Neutrophil (primary cell): ENCODE measurements around the gene CPLX4.
"Not testable (repeated sequence)": the region's sequence is repeated elsewhere in the genome, so short reads cannot be mapped to it uniquely, and the experiment has no call there.

ENCODE experiments used
- H3K27ac ChIP-seq: fragments of 200-600 bp; sonication (generic); 2 replicates; pipeline ENCODE4 v1.5.1; 2016; ENCODE audit warnings: mild to moderate bottlenecking, moderate library complexity
- H3K27me3 ChIP-seq: fragments of 200-600 bp; sonication (generic); 2 replicates; pipeline ENCODE4 v1.6.0; 2016; ENCODE audit warnings: mild to moderate bottlenecking
- H3K36me3 ChIP-seq: fragments of 200-600 bp; sonication (generic); 2 replicates; pipeline ENCODE4 v1.5.1; 2017
- H3K4me1 ChIP-seq, 2 experiments: fragments of 200-600 bp in 1 of 2; sonication (generic) in 1 of 2; 1 replicate in 1 of 2; 2 replicates in 1 of 2; pipeline versions ENCODE4 v1.5.1 to v1.6.1; 2013 to 2016; ENCODE audit warnings: low read depth in 1 of 2, low read length in 1 of 2, mild to moderate bottlenecking in 1 of 2, moderate library complexity in 1 of 2; ENCODE audit not compliant: control insufficient read depth in 1 of 2, insufficient read depth in 1 of 2
- H3K4me3 ChIP-seq, 2 experiments: fragments of 200-600 bp in 1 of 2; sonication (generic) in 1 of 2; 1 replicate in 1 of 2; 2 replicates in 1 of 2; pipeline ENCODE4 v1.5.1; 2013 to 2016; ENCODE audit warnings: low read depth in 1 of 2, low read length in 1 of 2, mild to moderate bottlenecking in 1 of 2, moderate library complexity in 1 of 2
- H3K9me3 ChIP-seq: fragments of 200-600 bp; sonication (generic); 2 replicates; pipeline ENCODE4 v1.5.1; 2016
- TF ChIP-seq, protein P1 (sequence below): fragments of 200-600 bp; sonication (generic); IDR thresholded peaks from 2 replicates; pipeline ENCODE4 v1.5.1; 2016; ENCODE audit warnings: antibody characterized with exemption

The CPLX4 gene

DNA sequence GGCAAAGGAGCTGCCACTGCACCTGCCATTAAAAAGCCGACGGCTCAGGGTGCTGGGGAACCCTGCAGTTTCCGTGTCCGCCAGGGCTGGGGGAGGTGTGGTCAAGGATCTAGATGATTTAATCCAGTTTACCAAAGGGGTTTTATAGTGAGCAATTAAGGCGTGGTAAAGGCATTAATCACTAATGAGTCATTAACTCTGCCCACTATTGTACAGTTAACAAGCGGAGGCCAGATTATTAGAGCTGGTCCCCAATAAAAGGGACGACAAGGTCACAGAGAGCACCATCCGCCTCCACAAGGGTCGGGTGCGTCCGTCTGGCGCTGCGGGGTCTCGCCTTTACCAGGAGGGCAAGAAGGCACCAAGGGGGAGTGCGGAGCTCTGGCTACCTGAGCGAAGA is 54.8 kb downstream of the CPLX4 start:
- peaks cover 64% of the 10 kb centered on the region for H3K27me3 ChIP-seq
- H3K9me3 ChIP-seq, result no peaks in the 10 kb centered on the region
- H3K4me1 ChIP-seq, result no peaks in the 10 kb centered on the region
- H3K36me3 ChIP-seq, result no peaks in the 10 kb centered on the region
- TF ChIP-seq, protein P1, sequence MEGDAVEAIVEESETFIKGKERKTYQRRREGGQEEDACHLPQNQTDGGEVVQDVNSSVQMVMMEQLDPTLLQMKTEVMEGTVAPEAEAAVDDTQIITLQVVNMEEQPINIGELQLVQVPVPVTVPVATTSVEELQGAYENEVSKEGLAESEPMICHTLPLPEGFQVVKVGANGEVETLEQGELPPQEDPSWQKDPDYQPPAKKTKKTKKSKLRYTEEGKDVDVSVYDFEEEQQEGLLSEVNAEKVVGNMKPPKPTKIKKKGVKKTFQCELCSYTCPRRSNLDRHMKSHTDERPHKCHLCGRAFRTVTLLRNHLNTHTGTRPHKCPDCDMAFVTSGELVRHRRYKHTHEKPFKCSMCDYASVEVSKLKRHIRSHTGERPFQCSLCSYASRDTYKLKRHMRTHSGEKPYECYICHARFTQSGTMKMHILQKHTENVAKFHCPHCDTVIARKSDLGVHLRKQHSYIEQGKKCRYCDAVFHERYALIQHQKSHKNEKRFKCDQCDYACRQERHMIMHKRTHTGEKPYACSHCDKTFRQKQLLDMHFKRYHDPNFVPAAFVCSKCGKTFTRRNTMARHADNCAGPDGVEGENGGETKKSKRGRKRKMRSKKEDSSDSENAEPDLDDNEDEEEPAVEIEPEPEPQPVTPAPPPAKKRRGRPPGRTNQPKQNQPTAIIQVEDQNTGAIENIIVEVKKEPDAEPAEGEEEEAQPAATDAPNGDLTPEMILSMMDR, result no peak
- H3K27ac ChIP-seq, result no peak overlapping the region
- no peak overlapping the region for H3K4me3 ChIP-seq

DNA sequence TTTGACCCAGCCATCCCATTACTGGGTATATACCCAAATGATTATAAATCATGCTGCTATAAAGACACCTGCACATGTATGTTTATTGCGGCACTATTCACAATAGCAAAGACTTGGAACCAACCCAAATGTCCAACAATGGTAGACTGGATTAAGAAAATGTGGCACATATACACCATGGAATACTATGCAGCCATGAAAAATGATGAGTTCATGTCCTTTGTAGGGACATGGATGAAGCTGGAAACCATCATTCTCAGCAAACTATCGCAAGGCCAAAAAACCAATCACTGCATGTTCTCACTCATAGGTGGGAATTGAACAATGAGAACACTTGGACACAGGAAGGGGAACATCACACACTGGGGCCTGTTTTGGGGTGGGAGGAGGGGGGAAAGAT is 56.2 kb downstream of the CPLX4 start:
- H3K36me3 ChIP-seq, H3K4me3 ChIP-seq, H3K9me3 ChIP-seq, H3K27ac ChIP-seq, H3K4me1 ChIP-seq: not testable (repeated sequence)
- peaks cover 49% of the 10 kb centered on the region for H3K27me3 ChIP-seq

DNA sequence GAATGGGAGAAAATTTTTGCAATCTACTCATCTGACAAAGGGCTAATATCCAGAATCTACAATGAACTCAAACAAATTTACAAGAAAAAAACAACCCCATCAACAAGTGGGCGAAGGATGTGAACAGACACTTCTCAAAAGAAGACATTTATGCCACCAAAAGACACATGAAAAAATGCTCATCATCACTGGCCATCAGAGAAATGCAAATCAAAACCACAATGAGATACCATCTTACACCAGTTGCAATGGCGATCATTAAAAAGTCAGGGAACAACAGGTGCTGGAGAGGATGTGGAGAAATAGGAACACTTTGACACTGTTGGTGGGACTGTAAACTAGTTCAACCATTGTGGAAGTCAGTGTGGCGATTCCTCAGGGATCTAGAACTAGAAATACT is 56.6 kb downstream of the CPLX4 start:
- H3K4me1 ChIP-seq, H3K36me3 ChIP-seq, H3K9me3 ChIP-seq, H3K4me3 ChIP-seq, H3K27ac ChIP-seq: not testable (repeated sequence)
- peaks cover 45% of the 10 kb centered on the region for H3K27me3 ChIP-seq

DNA sequence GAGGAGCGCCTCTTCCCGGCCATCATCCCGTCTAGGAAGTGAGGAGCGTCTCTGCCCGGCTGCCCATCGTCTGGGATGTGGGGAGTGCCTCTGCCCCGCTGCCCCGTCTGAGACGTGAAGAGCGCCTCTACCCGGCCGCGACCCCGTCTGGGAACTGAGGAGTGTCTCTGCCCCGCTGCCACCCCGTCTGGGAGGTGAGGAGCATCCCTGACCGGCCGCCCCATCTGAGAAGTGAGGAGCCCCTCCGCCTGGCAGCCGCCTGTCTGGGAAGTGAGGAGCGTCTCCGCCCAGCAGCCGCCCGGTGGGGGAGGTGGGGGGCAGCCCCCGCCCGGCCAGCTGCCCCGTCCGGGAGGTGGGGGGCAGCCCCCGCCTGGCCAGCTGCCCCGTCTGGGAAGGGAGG is 63.0 kb downstream of the CPLX4 start:
- not testable (repeated sequence) for H3K4me3 ChIP-seq, H3K27ac ChIP-seq, H3K9me3 ChIP-seq, H3K36me3 ChIP-seq, H3K4me1 ChIP-seq
- peaks cover 12% of the 10 kb centered on the region for H3K27me3 ChIP-seq

DNA sequence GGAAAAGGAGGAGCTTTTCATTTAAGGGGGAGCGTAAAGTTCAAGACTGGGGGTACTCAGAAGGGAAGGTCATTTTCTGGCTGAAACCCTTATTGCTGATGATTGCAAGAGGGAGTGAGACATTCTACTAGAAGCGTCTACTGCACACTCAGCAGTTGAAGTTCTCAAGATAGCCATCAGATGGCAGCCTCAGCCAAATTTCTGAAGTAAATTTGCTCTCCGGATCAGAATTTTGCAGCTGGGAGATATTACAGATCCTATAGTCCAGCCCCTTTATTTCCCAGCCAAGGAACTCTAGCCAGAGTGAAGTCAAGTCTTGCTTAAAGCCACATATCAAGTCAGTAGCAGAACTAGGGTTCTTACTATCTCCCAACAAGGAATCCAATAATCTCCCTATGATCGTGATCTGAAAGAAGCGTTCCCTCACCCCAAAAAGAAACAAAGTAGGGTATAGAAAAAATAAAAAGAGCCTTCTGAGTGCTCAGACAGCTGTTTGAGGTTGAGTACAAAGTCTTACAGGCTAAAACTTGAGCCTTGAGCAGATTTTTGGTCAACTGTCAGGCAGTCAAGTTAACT is 69.2 kb downstream of the CPLX4 start:
- Histone ChIP-seq H3K36me3 (no peaks in the 10 kb centered on the region), H3K27me3 (peaks cover 55% of the 10 kb centered on the region), H3K9me3 (no peaks in the 10 kb centered on the region), H3K4me3 (no peak overlapping the region), H3K4me1 (no peaks in the 10 kb centered on the region), H3K27ac (no peak overlapping the region)
- TF ChIP-seq, protein P1, result no peak

DNA sequence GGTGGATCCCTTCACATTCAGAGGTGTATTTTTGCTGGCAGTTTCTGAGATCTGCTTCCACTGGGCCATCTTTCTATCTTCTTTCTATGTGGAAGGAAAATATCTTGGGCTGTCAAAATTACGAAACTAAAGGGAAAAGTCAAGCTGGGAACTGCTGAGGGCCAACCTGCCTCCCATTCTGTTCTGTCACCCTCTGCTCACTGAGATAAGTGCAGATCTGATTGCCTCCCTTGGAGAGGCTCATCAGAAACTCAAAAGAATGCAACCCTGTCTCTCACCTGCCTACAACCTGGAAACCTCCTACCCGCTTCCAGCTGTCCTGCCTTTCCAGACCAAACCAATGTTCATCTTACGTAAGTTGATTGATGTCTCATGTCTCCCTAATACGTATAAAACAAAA is 71.7 kb downstream of the CPLX4 start:
- H3K36me3 ChIP-seq, result no peaks in the 10 kb centered on the region
- no peaks in the 10 kb centered on the region for H3K9me3 ChIP-seq
- H3K27ac ChIP-seq, result no peak overlapping the region
- H3K27me3 ChIP-seq, result peaks cover 55% of the 10 kb centered on the region
- H3K4me3 ChIP-seq, result no peak overlapping the region
- TF ChIP-seq, protein P1, result no peak
- H3K4me1 ChIP-seq, result no peaks in the 10 kb centered on the region
